GM21619 (cell line): Measurements from ENCODE around the gene PMEL.
"Not testable (repeated sequence)": the region's sequence is repeated elsewhere in the genome, so short reads cannot be mapped to it uniquely, and the experiment has no call there.

ENCODE experiments used
- ATAC-seq: cut with Tn5 transposase; IDR thresholded peaks from one replicate; pipeline ENCODE4 v1.9.1; 2021; ENCODE audit not compliant: unreplicated experiment

Gene PMEL

DNA sequence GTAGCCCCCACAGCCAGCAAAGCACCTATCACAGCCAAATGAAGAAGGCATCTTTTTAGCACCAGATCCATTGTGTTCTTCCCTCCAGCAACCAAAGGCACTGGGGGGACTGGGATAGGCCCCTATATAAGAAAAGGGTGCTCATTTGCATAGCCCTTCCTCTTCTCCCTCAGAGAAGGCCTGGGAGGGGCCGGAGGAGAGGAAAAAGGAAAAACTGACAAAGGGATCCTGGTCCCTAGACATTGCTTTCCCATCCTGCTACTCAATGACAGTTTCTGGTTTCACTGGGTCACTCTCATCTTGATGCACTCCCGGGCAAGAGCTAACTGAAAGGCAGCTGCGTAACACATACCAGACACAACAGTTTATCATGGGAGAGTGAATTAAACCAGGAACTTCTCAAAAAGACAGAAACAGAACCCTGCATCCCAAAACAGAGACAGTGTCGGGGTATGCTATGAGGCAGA is at the start of gene PMEL:
TSS of gene PMEL (minus strand) at position 102 of the 467 bp plus-strand sequence. CDS start at position 71, 31 bp downstream.
- ATAC-seq: peak; percentile 2

DNA sequence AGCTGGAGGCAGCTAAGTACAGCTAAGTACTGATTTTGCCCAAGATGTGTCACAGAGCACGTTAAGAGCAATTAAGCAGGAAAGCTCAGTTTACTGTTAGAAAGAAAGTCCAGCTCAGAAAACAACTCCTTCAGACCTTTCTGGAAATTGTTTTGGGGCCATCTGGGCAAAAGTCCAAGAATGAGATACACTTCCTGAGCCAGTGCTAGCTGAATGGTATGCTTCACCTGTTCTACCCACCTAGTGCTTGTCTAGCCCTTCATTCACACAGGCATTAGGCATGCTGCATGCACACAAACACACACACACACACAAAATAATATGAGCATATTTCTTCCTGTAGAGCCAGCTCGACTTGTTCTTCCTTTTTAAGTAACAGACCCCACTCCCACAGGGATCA is 48.4 kb upstream of the PMEL start:
- no peak for ATAC-seq

GRCh38 chr12:56013482-56013881 is 47.6 kb upstream of the PMEL start:
- ATAC-seq: no peak

GRCh38 chr12:56011509-56012090 is 45.8 kb upstream of the PMEL start:
- ATAC-seq: no peak

- no peak for ATAC-seq
Observed at GRCh38 chr12:56010111-56010570, 44.3 kb upstream of the PMEL start.

GRCh38 chr12:56007564-56008559 is 42.0 kb upstream of the PMEL start:
- peak; percentile 39 for ATAC-seq

DNA sequence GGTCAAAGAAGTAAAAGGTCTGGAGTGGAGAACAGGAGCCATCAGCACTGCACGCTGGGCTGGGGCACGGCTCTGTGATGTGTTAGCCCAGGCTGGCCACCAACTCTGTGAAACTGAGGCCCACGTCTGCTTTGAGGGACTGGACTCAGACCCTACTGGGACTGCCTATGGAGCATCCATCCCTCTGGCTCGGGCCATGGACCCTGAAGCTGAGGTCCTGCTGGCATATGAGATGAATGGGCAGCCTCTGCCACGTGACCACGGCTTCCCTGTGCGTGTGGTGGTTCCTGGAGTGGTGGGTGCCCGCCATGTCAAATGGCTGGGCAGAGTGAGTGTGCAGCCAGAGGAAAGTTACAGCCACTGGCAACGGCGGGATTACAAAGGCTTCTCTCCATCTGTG is 38.4 kb upstream of the PMEL start:
- no peak for ATAC-seq

GRCh38 chr12:56003376-56003775 is 37.5 kb upstream of the PMEL start:
- not testable (repeated sequence) for ATAC-seq

DNA sequence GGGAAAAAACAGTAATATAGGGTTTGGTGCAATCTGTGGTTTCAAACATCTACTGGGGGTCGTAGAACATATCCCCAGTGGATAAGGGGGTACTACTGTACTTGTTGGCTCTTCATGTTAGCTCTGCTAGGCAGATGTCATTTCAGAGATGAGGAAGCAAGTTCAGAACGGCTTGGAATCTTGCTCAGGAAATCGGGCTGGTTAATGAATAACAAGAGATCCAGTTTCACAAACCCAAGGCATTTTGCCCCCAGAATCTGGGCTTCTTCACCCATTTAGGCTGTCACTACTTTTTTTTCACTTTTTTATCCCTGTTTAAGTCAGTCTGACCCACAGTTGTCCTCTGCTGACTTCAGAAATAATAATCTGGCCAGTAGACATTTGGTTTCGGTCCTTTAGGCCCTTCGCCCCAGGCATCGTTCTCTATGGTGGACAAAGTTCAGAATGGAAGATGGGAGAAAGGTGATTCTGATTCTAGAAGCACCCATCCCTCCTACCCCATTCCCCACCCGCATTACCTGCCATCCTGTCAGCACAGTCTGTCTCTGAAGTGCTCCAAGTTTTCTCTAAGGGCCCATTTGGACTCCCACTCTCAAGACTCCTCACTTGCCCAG is 35.8 kb upstream of the PMEL start:
- ATAC-seq: no peak

GRCh38 chr12:55999999-56000540 is 34.2 kb upstream of the PMEL start:
- ATAC-seq: not testable (repeated sequence)

DNA sequence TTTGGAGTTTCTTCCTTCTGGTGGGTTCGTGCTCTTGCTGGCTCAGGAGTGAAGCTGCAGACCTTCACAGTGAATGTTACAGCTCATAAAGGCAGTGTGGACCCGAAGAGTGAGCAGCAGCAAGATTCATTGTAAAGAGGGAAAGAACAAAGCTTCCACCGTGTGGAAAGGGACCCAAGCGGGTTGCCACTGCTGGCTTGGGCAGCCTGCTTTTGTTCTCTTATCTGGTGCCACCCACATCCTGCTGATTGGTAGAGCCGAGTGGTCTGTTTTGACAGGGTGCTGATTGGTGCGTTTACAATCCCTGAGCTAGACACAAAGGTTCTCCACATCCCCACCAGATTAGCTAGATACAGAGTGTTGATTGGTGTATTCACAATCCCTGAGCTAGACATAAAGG is 33.7 kb upstream of the PMEL start:
- ATAC-seq: not testable (repeated sequence)

DNA sequence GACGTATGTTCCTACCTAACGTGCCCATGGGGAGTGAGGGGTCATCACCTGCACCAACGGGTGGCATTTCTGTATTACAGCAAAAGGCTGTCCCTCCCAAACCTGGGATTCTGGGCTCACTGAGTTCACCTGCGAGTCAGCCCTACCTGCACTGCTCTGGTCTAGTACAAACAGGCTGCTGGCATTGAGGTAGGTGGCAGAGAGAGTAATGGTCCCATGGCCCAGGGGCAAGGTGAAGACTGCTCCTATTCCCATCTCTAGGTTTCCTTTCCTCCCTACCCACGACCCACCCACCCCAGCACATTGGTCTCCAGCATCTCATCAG is 31.7 kb upstream of the PMEL start:
- no peak for ATAC-seq

DNA sequence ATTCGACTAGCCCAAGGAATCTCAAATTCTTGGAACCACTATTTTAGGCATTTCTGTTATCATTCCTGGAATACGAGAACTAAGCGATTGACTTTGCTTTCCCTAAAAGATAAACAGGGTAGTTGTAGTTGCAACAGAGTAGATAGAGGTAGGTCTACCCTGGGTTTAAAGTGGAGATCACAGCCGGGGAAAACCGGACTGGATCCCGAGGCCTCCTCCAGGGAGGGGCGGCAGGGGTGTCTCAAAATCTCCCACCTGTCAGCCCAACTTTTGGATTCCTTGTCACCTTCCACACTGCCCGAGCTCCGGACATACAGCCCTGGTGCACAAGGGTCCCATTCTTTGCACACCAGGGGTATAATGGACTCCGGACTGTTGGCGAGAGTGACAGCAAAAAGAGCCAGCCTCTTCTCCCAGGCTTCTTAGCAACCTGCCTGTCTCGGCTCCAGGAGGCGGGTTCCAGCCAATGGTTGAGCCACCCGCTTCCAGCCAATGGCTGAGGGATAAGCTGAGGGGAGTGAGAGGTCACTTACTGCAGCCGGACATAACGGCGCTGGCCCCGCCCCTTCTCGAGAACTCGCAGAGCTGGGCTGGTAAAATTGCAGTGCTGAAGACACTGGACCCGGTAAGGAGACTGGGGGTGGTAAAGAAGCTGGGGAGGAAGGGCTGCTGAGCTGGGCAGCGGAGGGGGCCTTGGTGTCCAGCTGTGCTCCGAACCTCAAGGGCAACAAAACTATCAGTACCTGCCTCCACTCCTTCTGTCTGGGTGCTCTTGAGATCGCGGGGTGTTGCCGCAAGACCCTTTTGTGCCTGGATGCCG is 31.1 kb upstream of the PMEL start, which contains the start of gene SUOX:
TSS of gene SUOX (plus strand) at position 562 of the 820 bp plus-strand sequence. CDS start 4,946 bp downstream, outside the sequence.
- ATAC-seq: peak; percentile 99

GRCh38 chr12:55996201-55996714 is 30.4 kb upstream of the PMEL start:
- ATAC-seq: no peak

DNA sequence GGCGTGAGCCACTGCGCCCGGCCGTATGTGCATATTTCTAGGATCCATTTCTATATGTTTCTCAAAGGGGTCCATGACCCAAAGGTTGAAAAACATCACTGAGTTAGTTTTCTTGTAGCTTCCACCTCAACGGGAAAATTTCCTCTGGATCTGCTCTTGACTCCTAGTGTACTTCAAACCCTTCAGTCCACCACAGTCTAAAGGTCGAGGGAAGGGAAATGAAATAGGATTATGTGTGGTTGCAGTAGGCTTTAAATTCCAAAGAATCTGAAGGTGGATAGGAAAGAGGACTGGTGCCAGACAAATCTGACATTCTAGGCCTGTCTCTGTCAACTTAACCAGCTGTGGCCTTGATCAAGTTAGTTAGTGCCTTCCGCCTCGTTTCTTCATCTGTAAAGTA is 29.5 kb upstream of the PMEL start:
- no peak for ATAC-seq

DNA sequence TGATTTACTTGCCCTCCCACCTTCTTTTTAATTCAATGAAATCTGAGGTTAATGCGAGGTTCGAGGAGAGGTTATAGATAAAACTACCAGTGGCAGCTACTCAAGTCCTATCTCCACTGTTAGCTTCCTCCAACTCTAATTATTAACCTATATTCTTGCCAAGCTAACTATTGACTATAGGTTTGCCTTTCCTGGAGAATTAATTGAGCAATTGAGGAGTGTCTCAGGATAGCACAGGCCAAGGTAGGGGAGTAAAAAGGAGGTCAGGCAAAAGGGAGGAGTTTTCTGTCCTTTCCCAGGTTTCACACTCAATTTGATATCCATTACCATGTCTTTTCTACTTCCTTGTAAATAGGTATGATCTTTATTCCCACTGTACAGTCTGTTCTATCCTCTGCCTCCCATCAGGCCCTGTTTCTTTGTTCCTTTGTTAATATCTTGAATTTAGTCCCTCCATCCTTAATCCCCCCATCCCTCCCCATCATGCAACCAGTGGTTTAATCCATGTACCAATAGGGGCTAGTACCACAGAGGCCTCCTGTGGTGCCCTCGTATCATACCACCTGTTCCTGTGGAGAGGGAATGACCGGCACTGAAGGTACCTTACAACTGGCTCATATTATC is 27.5 kb upstream of the PMEL start:
- ATAC-seq: no peak

- ATAC-seq: no peak
Observed at GRCh38 chr12:55991110-55991509, 25.3 kb upstream of the PMEL start.

- not testable (repeated sequence) for ATAC-seq
Observed at GRCh38 chr12:55985976-55986375, 20.1 kb upstream of the PMEL start.

GRCh38 chr12:55985341-55985740 is 19.5 kb upstream of the PMEL start:
- no peak for ATAC-seq

DNA sequence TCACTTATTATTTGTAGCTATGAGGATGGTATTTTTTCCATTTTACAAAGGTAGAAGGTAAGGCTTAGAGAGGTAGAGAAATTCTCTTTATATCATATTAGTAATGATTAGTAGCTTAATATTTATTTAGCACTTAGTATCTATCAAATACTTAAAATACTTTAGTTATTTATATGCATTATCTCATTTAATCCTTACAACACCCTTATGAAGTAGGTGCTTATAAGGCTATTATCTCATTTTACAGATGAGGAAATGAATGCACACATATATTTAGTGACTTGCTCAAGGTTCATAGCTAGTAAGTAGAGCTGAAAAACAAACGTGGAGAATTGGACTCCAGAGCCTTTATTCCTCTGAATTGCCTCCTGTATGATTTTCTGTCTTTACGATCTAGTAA is 19.0 kb upstream of the PMEL start:
- ATAC-seq: no peak
